Sigmoid colon (tissue), 4 donors: ENCODE data around the gene EMX2.

ENCODE experiments used
- CTCF ChIP-seq, 4 experiments: fragments of 450-650 bp in 3 of 4; fragments of 200-600 bp in 1 of 4; IDR thresholded peaks; one replicate each; pipeline ENCODE4 v1.5.1; 2016 to 2019; ENCODE audit warnings: antibody characterized with exemption in 4 of 4, mild to moderate bottlenecking in 3 of 4, moderate library complexity in 2 of 4
- EP300 ChIP-seq, 4 donors: sonication (generic); formaldehyde crosslinking; IDR thresholded peaks; one replicate each; pipeline ENCODE4 v1.6.1; 2017; ENCODE audit warnings: antibody characterized with exemption in 4 of 4
- POLR2AphosphoS5 ChIP-seq, 4 donors: sonication (generic); formaldehyde crosslinking; IDR thresholded peaks; one replicate each; pipeline ENCODE4 v1.6.1; 2017; ENCODE audit warnings: antibody characterized with exemption in 4 of 4

- no peak for TF ChIP-seq CTCF (IDR thresholded peaks at IDR 0.05)
- TF ChIP-seq POLR2AphosphoS5 (IDR thresholded peaks at IDR 0.05): no peak
- no peak for TF ChIP-seq EP300 (IDR thresholded peaks at IDR 0.05)
Measured at GRCh38 chr10:117547016-117547715, 4.6 kb downstream of the EMX2 start.
